AG09319 (cell line): ENCODE measurements around the gene USP48.

Source experiments
- DNase-seq: peaks from one replicate; pipeline ENCODE4 v3.0.0-alpha.2; 2010; ENCODE audit warnings: low read depth; ENCODE audit errors: extremely low read depth
- TF ChIP-seq, protein P1 (sequence below): IDR thresholded peaks from 2 replicates; pipeline ENCODE4 v1.5.1; 2011; ENCODE audit warnings: low read depth, mild to moderate bottlenecking, inconsistent platforms, low read length, moderate library complexity

The USP48 gene

DNA sequence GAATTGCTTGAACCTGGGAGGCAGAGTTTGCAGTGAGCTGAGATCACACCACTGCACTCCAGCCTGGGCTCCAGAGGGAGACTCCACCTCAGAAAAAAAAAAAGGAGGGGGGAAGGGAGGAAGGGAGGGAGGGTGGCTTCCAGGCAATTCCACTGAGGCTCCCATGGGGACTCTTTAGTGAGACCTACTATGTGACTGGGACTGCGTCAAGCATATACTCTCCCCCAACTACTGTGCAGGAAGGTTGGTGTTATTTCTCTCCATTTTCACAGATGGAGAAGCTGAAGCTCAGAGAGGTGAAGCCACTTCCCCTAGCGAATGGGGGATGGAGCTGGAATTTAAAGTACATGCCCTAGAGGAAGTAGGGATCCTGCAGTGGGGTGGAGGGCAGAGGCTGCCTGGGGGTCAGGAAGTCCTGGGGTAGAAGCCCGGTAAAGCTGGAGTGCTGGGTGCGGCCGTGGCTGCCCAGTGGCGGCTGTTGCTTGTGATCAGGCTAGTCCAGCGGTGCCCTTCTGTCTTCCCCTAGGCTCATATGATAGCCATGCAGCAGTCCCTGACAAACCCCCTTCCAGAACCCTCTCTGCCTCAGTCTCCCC lies 154.1 kb downstream of the USP48 start:
- no peak for DNase-seq

More for the DNA sequence above, 154.1 kb downstream of the USP48 start:
- TF ChIP-seq, protein P1, sequence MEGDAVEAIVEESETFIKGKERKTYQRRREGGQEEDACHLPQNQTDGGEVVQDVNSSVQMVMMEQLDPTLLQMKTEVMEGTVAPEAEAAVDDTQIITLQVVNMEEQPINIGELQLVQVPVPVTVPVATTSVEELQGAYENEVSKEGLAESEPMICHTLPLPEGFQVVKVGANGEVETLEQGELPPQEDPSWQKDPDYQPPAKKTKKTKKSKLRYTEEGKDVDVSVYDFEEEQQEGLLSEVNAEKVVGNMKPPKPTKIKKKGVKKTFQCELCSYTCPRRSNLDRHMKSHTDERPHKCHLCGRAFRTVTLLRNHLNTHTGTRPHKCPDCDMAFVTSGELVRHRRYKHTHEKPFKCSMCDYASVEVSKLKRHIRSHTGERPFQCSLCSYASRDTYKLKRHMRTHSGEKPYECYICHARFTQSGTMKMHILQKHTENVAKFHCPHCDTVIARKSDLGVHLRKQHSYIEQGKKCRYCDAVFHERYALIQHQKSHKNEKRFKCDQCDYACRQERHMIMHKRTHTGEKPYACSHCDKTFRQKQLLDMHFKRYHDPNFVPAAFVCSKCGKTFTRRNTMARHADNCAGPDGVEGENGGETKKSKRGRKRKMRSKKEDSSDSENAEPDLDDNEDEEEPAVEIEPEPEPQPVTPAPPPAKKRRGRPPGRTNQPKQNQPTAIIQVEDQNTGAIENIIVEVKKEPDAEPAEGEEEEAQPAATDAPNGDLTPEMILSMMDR: no peak
